GM12878 (cell line): ENCODE data around the gene COX6A2. TPM values are rescaled to one million over a fixed set of nuclear protein-coding genes. Genes with fewer than 3 reads are reported as not detected.

Experiments
- CTCF ChIP-seq, 3 experiments: IDR thresholded peaks in 2 of 3; conservative IDR thresholded peaks in 1 of 3; 2 replicates each; pipeline ENCODE4 v1.5.1; 2011; ENCODE audit warnings: low read depth in 3 of 3, low read length in 3 of 3, mild to moderate bottlenecking in 3 of 3, control low read depth in 2 of 3, moderate library complexity in 2 of 3, inconsistent platforms in 1 of 3, mixed read lengths in 1 of 3; ENCODE audit not compliant: control insufficient read depth in 2 of 3, insufficient read depth in 1 of 3; ENCODE audit errors: extremely low read depth in 1 of 3
- EED ChIP-seq: sonication (generic); IDR thresholded peaks from 2 replicates; pipeline ENCODE4 v1.6.1; 2016; ENCODE audit warnings: antibody characterized with exemption, low read depth
- EGR1 ChIP-seq, 2 experiments: IDR thresholded peaks; 1 replicate in 1 of 2; 2 replicates in 1 of 2; pipeline ENCODE4 v1.6.1; 2011 to 2012; ENCODE audit warnings: low read depth in 2 of 2, low read length in 2 of 2, borderline replicate concordance in 1 of 2, mild to moderate bottlenecking in 1 of 2, moderate library complexity in 1 of 2
- FOXK2 ChIP-seq: fragments of 450-650 bp; IDR thresholded peaks from 2 replicates; pipeline ENCODE4 v1.6.1; 2017; ENCODE audit warnings: mild to moderate bottlenecking, moderate library complexity
- HDGF ChIP-seq: fragments of 450-650 bp; IDR thresholded peaks from 2 replicates; pipeline ENCODE4 v1.6.1; 2016; ENCODE audit warnings: antibody characterized with exemption
- KAT2A ChIP-seq: conservative IDR thresholded peaks from 2 replicates; pipeline ENCODE4 v1.6.1; 2011; ENCODE audit warnings: low read depth, low read length; ENCODE audit not compliant: control insufficient read depth
- LARP7 ChIP-seq: fragments of 450-650 bp; IDR thresholded peaks from 2 replicates; pipeline ENCODE4 v1.6.1; 2017; ENCODE audit warnings: mild to moderate bottlenecking
- MXI1 ChIP-seq: fragments of 150-350 bp; IDR thresholded peaks from 2 replicates; pipeline ENCODE4 v1.6.1; 2011; ENCODE audit warnings: low read depth, mild to moderate bottlenecking, inconsistent platforms, low read length, improper control_type of control experiment
- MYC ChIP-seq: IDR thresholded peaks from 2 replicates; pipeline ENCODE4 v1.6.1; 2011; ENCODE audit warnings: mild to moderate bottlenecking, low read length, moderate library complexity, inconsistent platforms; ENCODE audit not compliant: insufficient read depth, insufficient replicate concordance, insufficient read length, severe bottlenecking
- NR2C2 ChIP-seq: IDR thresholded peaks from 2 replicates; pipeline ENCODE4 v1.6.1; 2011; ENCODE audit warnings: borderline replicate concordance, low read depth; ENCODE audit not compliant: control insufficient read depth, insufficient read length
- RUNX3 ChIP-seq: IDR thresholded peaks from 2 replicates; pipeline ENCODE4 v1.6.1; 2012; ENCODE audit warnings: low read length, inconsistent platforms
- SIN3A ChIP-seq: IDR thresholded peaks from 2 replicates; pipeline ENCODE4 v1.6.1; 2012; ENCODE audit warnings: low read depth, low read length, improper control_type of control experiment
- SRF ChIP-seq, 2 experiments: IDR thresholded peaks; 2 replicates each; pipeline ENCODE4 v1.6.1; 2011; ENCODE audit warnings: low read depth in 2 of 2, low read length in 2 of 2, mild to moderate bottlenecking in 1 of 2, moderate library complexity in 1 of 2
- STAT3 ChIP-seq: IDR thresholded peaks from 2 replicates; pipeline ENCODE4 v1.6.1; 2011; ENCODE audit warnings: low read depth, low read length, improper control_type of control experiment
- TAF1 ChIP-seq: IDR thresholded peaks from 2 replicates; pipeline ENCODE4 v1.6.1; 2011; ENCODE audit warnings: mild to moderate bottlenecking, low read depth, low read length, borderline replicate concordance
- ZBTB4 ChIP-seq: fragments of 450-650 bp; formaldehyde crosslinking; IDR thresholded peaks from 2 replicates; pipeline ENCODE4 v1.4.0; 2022; ENCODE audit warnings: mild to moderate bottlenecking, moderate library complexity
- polyA plus RNA-seq, 11 experiments: library from polyadenylated mRNA; depleted of rRNA in 4 of 11; unstranded in 6 of 11; stranded (reverse) in 5 of 11; fragments of >200 nt; fragmentation: Nextera tagmentation in 4 of 11; fragmentation: Illumina TruSeq in 1 of 11; extraction: Ambion mirVana in 4 of 11; extraction: Trizol in 1 of 11; gene quantifications; 1 replicate in 1 of 11; 2 replicates in 10 of 11; pipeline versions ENCODE4 v1.2.1 to v1.2.3, GENCODE V29; 2011 to 2016; ENCODE audit warnings: inconsistent platforms in 2 of 11, missing spikeins in 2 of 11, low read depth in 1 of 11
- total RNA-seq, 4 experiments: library from RNA; depleted of rRNA in 3 of 4; stranded (reverse); fragments of >200 nt in 3 of 4; fragmentation: Illumina TruSeq in 1 of 4; extraction: Trizol in 1 of 4; gene quantifications; 2 replicates each; pipeline versions ENCODE4 v1.2.1 to v1.2.3, GENCODE V29; 2013 to 2021
- TF ChIP-seq, protein P1 (sequence below): fragments of 450-650 bp; IDR thresholded peaks from 2 replicates; pipeline ENCODE4 v1.6.1; 2017; ENCODE audit warnings: antibody characterized with exemption, mild to moderate bottlenecking, moderate library complexity

Gene COX6A2
- total and polyA plus RNA-seq, 10 of the 15 experiments (the other 5 are each of a cell fraction or from before 2014, with no cell fraction given), result not detected

DNA sequence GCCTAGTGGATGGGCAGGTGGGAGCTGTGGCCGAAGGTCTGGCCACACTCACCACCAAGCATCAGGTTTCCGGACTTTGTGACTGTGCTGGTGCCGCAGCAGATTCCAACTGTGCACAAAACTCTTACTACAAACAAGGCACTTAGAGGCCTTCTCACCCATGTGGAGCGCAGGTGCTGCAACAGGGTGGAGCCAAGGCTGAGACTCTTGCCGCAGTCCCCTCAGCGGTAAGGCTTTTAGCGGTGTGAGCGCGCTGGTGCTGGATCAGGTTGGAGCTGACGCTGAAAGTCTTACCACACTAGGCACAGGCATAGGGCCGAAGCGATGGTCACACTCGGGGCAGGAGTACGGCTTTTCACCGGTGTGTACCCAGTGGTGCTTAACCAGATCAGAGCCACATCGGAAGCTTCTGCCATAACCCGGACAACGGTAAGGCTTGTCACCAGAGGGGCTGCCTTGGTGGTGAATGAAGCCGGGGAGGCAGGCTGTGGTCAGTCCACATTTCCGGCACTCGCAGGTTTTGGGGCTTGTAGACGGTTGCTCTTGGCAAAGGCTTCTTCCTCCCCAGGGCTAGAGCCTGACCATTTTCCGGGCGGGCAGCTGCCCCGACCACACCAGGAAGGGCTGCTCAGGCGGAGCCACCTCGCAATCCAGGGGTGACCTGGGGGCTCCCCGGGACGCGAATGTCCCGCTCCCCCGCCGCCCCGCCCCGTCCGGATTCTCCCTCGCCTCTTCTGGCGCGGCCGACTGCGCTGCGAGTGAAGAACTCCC is 30.1 kb upstream of the COX6A2 start (continued):
- TF ChIP-seq CTCF (IDR thresholded peaks at IDR 0.05 in 2 of 3, conservative IDR thresholded peaks at IDR 0.05 in 1 of 3; ENCODE audit: control insufficient read depth in 2 of 3, extremely low read depth in 1 of 3, insufficient read depth in 1 of 3, low read depth in 3 of 3, low read length in 3 of 3), result peak; percentile 23 to 40 (median 30); a peak in 3 of 6 replicates
- TF ChIP-seq MYC, result no peak
- 0 out of 2 replicates have a peak, but pooled peaks have one; percentile 48 for TF ChIP-seq TAF1
- no peak for TF ChIP-seq NR2C2
- peak; percentile 72 for TF ChIP-seq MXI1
- peak; percentile 79 for TF ChIP-seq FOXK2
- peak; percentile 83 for TF ChIP-seq LARP7
- no peak for TF ChIP-seq KAT2A
- TF ChIP-seq, protein P1, sequence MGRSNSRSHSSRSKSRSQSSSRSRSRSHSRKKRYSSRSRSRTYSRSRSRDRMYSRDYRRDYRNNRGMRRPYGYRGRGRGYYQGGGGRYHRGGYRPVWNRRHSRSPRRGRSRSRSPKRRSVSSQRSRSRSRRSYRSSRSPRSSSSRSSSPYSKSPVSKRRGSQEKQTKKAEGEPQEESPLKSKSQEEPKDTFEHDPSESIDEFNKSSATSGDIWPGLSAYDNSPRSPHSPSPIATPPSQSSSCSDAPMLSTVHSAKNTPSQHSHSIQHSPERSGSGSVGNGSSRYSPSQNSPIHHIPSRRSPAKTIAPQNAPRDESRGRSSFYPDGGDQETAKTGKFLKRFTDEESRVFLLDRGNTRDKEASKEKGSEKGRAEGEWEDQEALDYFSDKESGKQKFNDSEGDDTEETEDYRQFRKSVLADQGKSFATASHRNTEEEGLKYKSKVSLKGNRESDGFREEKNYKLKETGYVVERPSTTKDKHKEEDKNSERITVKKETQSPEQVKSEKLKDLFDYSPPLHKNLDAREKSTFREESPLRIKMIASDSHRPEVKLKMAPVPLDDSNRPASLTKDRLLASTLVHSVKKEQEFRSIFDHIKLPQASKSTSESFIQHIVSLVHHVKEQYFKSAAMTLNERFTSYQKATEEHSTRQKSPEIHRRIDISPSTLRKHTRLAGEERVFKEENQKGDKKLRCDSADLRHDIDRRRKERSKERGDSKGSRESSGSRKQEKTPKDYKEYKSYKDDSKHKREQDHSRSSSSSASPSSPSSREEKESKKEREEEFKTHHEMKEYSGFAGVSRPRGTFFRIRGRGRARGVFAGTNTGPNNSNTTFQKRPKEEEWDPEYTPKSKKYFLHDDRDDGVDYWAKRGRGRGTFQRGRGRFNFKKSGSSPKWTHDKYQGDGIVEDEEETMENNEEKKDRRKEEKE, result 0 out of 2 replicates have a peak, but pooled peaks have one; percentile 16
- peak; percentile 41; the same call in 1 of the 2 replicates for TF ChIP-seq HDGF
- TF ChIP-seq SRF (IDR thresholded peaks at IDR 0.05; ENCODE audit: low read depth in 2 of 2, low read length in 2 of 2), result no peak
- TF ChIP-seq ZBTB4 (CRISPR knock-in tag), result no peak
- TF ChIP-seq RUNX3, result peak; percentile 68
- no peak for TF ChIP-seq STAT3
- TF ChIP-seq SIN3A, result peak; percentile 23; the same call in 1 of the 2 replicates
- peak; percentile 23; the same call in 1 of the 2 replicates for TF ChIP-seq EED
- TF ChIP-seq EGR1 (IDR thresholded peaks at IDR 0.05; ENCODE audit: borderline replicate concordance in 1 of 2, low read depth in 2 of 2, low read length in 2 of 2), result no peak
